GM06990 (cell line): Measurements from ENCODE around the gene SOX5.

ENCODE experiments used
- DNase-seq: peaks from one replicate; pipeline ENCODE4 v3.0.0-alpha.2; 2011; ENCODE audit not compliant: insufficient read length; ENCODE audit errors: extremely low read depth
- H3K27me3 ChIP-seq: replicated peaks from 2 replicates; pipeline ENCODE4 v1.6.0; 2011; ENCODE audit warnings: low read length; ENCODE audit not compliant: control insufficient read depth, insufficient read depth
- H3K36me3 ChIP-seq: 2 replicates; pipeline ENCODE4 v1.5.1; 2011; ENCODE audit warnings: low read length; ENCODE audit not compliant: control insufficient read depth, insufficient read depth
- H3K4me3 ChIP-seq: replicated peaks from 2 replicates; pipeline ENCODE4 v1.5.1; 2011; ENCODE audit warnings: low read depth, mild to moderate bottlenecking, control low read depth, low read length
- TF ChIP-seq, protein P1 (sequence below): IDR thresholded peaks from 2 replicates; pipeline ENCODE4 v1.5.1; 2011; ENCODE audit warnings: low read length, control low read depth, mild to moderate bottlenecking, inconsistent platforms; ENCODE audit not compliant: insufficient read depth, poor library complexity, severe bottlenecking

Gene SOX5

DNA sequence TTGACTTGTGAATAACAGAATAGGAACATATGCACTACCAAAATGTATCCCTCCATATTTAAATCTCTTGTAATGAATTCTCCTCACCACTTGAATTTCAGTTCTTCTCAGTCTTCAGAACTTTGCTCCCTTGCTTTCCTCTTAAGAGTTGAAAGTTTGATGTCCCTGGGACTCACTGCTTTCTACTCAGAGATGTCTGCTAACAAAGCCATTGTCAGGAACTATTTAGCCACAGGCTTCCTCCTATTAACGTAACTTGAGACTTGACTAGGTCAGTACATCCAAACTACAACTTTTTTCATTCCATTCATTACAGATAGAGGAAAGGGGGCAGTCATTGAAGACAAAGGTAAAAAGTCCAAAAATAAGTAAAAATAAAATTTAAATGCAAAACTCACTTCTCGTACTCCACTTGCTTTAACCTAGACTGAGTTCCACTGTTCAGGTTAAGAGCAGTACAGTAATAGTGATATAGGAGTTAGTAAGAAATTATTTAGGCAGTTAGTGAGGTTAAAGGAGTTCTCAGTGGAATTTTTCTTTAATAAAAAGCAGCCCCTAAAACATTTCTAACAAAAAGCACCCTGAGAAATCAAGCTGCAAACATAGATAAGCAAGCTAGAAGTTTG lies 364.2 kb downstream of the SOX5 start:
- H3K36me3 ChIP-seq = no peaks in the 10 kb centered on the region
- H3K4me3 ChIP-seq = no peak overlapping the region
- H3K27me3 ChIP-seq = no peaks in the 10 kb centered on the region
- DNase-seq = no peak
- TF ChIP-seq, protein P1, sequence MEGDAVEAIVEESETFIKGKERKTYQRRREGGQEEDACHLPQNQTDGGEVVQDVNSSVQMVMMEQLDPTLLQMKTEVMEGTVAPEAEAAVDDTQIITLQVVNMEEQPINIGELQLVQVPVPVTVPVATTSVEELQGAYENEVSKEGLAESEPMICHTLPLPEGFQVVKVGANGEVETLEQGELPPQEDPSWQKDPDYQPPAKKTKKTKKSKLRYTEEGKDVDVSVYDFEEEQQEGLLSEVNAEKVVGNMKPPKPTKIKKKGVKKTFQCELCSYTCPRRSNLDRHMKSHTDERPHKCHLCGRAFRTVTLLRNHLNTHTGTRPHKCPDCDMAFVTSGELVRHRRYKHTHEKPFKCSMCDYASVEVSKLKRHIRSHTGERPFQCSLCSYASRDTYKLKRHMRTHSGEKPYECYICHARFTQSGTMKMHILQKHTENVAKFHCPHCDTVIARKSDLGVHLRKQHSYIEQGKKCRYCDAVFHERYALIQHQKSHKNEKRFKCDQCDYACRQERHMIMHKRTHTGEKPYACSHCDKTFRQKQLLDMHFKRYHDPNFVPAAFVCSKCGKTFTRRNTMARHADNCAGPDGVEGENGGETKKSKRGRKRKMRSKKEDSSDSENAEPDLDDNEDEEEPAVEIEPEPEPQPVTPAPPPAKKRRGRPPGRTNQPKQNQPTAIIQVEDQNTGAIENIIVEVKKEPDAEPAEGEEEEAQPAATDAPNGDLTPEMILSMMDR = no peak

GRCh38 chr12:23581913-23582312 lies 367.6 kb downstream of the SOX5 start:
- DNase-seq = no peak
- TF ChIP-seq, protein P1 = no peak
- Histone ChIP-seq H3K36me3 (no peaks in the 10 kb centered on the region), H3K4me3 (no peak overlapping the region), H3K27me3 (no peaks in the 10 kb centered on the region)

DNA sequence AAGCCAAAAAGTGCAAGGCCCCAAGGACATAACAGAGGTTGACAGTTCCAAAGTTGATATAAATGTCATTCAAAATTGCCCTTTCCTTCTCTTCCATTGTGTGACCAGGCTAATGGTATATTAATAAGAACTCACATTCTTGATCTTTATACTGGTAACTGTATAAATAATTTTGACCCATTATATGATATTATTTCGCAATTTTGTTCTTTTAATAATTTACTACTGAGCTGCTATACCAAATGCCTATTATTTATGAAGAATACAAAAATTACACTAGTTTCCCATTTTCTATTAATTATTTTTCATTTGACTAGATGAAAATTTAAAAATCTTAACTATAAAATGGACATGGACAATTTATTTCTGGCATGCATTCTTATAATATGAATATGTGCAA lies 370.2 kb downstream of the SOX5 start:
- DNase-seq = no peak
- H3K36me3 ChIP-seq = no peaks in the 10 kb centered on the region
- no peak overlapping the region for H3K4me3 ChIP-seq
- TF ChIP-seq, protein P1 = no peak
- no peaks in the 10 kb centered on the region for H3K27me3 ChIP-seq

DNA sequence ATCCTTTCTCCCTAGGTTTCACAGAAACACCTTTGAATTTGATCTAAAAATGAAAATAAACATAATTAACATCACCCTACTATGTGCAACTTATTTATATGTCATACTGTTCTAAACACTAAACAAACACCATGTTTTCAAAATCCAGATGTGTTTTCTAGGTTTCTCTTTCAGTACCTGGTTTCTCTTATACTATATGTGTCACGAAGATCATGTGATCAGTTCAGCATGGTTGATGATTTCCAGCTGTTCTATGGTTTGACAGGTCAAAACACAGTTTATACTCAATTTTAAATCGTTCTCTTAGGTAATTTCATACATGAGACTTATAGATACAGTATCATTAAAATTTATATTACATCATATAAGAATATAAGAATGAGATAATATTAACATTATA lies 373.1 kb downstream of the SOX5 start:
- Histone ChIP-seq H3K4me3 (no peak overlapping the region), H3K36me3 (no peaks in the 10 kb centered on the region), H3K27me3 (no peaks in the 10 kb centered on the region)
- TF ChIP-seq, protein P1 = no peak
- no peak for DNase-seq

GRCh38 chr12:23569356-23569755 lies 380.1 kb downstream of the SOX5 start:
- Histone ChIP-seq H3K4me3 (no peak overlapping the region), H3K36me3 (no peaks in the 10 kb centered on the region), H3K27me3 (no peaks in the 10 kb centered on the region)
- no peak for DNase-seq
- TF ChIP-seq, protein P1 = no peak

GRCh38 chr12:23566133-23566532 lies 383.3 kb downstream of the SOX5 start:
- no peaks in the 10 kb centered on the region for H3K27me3 ChIP-seq
- no peaks in the 10 kb centered on the region for H3K36me3 ChIP-seq
- no peak overlapping the region for H3K4me3 ChIP-seq
- no peak for DNase-seq
- TF ChIP-seq, protein P1 = no peak
